Measurements from ENCODE around the gene SPATA32.

SPATA32 gene

DNA sequence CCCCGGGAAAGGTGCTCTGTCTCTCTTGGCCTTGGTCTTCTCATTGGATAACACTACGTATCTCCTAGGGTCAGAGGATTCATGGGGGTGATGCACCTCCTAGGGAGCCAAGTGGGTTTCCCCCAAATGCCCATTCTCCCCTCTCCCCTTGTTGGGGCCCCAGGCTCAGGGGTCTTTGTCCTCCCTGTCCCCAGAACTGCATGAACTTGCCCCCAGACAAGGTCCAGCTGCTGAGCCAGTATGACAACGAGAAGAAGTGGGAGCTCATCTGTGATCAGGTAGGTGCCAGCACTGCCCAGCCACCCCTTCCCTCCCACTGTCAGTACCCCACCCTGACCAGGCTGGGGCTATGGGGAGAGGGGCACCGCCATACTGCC, 31.5 kb downstream of the SPATA32 start:
- no peak for DNase-seq (ENCODE audit: low read depth, low spot score)

GRCh38 chr17:45229681-45230409, 32.0 kb downstream of the SPATA32 start:
- DNase-seq (ENCODE audit: low read depth, low spot score) = no peak

- peak; percentile 73 for DNase-seq (ENCODE audit: low read depth, low spot score)
Observed at GRCh38 chr17:45228763-45229539, 32.9 kb downstream of the SPATA32 start.

GRCh38 chr17:45227926-45228762, 33.8 kb downstream of the SPATA32 start:
- no peak for DNase-seq (ENCODE audit: low read depth, low spot score)

GRCh38 chr17:45227101-45227925, 34.6 kb downstream of the SPATA32 start:
- DNase-seq (ENCODE audit: low read depth, low spot score) = no peak

DNA sequence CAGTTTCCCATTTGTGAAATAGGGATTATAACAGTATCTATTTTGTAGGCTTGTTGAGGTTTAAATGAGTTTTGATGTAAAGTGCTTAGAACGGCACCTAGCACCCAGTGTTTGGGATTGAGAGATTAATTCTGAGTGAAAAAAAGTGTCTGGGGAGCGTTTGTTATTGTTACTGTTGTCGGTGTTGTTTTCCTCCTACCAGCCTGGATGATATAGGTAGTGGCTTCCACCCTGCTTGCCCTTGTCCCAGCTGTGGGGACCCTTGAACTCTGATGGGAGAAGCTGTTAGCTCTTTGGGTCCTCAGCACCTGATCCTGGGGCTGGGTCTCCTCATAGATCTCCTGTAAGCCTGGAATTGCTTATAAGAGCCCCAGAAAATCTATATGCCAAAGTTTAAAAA, 35.3 kb downstream of the SPATA32 start:
- no peak for DNase-seq (ENCODE audit: low read depth, low spot score)

GRCh38 chr17:45225964-45226530, 35.8 kb downstream of the SPATA32 start:
- no peak for DNase-seq (ENCODE audit: low read depth, low spot score)

GRCh38 chr17:45225051-45225700, 36.7 kb downstream of the SPATA32 start:
- no peak for DNase-seq (ENCODE audit: low read depth, low spot score)

DNA sequence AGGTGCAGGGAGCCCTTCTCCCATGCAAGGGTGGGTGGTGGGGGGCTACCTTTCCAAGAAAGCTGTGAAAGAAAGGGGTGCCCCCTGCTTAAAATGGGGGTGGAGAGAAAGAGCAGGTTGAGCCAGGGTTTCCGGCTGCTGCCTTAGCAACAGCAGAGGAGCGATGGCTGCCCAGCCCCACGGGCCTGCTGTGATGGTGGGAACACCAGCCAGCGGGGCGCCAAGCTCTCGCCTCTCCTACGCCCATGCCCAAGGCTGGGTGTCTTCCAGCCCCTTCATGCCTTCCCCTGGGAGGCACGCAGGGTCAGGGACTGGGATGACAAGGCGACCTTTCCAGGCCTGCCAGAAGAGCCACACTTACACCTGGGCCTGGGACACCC, 37.2 kb downstream of the SPATA32 start:
- DNase-seq (ENCODE audit: low read depth, low spot score) = no peak

DNA sequence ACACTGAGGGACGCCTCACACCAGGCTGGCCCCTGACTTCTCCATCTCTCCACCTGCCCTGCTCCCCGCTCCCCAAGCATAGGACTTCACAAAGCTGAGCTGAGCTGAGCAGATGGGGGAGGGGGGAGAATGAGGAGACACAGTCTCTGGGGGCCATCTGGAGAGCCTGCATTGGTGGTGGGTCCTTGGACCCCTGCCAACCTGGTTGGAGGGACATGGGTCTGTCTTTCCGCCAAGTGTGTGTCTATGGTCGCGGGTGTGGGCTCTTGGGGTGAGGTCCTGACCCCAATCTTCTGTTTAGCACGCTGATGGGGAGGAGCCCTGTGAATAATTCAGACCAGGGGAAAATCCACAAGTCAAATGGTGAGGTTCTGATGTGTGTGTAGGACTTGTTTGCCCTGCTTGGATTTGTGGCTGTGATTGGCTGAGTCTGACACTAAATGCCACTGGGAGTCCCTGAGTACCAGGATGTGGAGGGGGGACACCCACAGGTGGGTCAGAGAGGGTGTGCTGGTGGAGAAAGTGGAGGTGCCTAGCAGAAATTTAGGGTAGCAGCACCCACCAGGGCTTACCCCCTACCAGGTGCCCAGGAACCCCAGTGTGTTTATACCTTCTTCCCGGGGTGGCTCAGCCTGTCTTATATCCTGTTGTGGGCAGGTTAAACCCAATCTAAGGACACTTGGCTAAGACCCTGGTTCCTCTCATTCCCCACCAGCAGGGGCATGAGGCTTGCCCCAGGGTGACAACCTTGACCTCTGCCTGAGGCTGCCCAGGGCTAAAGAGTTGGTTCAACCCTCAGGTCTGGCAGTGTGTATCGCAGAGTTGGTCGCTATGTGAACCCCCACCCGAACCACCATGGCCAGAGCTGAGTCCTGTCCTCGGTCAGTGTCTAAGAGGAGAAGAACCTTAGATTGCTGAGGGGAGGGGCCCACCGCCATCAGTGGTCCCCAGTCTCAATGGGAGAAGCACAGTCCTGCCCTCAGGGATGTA, 38.1 kb downstream of the SPATA32 start:
- no peak for DNase-seq (ENCODE audit: low read depth, low spot score)

DNA sequence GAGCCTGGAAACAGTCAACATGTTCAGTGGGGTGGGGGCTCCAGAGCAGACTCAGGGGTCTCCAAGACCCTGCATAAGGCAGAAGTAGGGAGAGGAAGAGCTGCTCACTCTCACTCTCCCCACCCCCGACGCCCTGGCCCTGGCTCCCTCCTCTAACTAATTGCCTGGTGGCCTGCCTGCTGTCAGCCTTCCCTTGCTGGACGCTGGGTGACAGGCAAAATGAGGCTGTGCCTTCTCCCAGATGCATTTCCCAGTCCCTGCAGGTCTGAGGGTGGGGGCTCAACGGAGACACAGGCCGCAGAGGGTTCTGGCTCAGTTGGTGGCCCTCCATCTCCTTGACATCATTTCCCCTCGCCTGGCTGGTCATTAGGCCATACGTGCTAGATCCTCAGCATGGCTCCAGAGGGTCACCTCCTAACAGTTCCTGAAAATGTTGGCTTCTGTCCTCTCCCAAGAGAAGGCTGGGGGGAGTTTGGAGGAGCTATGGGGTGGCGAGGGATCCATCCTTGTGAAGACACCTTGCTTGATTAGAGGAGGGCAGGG, 38.8 kb downstream of the SPATA32 start:
- DNase-seq (ENCODE audit: low read depth, low spot score) = no peak

GRCh38 chr17:45222289-45222995, 39.5 kb downstream of the SPATA32 start:
- no peak for DNase-seq (ENCODE audit: low read depth, low spot score)

DNA sequence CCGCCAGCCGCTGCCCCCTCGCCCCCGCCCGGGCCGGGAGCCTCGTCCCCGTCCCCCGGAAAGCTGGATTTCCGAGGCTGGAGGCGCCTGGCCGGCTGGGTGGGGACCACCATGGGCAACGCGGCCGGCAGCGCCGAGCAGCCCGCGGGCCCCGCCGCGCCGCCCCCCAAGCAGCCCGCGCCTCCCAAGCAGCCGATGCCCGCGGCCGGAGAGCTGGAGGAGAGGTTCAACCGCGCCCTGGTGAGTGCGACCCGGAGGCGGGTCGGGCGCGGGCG, 39.9 kb downstream of the SPATA32 start:
- no peak for DNase-seq (ENCODE audit: low read depth, low spot score)

DNA sequence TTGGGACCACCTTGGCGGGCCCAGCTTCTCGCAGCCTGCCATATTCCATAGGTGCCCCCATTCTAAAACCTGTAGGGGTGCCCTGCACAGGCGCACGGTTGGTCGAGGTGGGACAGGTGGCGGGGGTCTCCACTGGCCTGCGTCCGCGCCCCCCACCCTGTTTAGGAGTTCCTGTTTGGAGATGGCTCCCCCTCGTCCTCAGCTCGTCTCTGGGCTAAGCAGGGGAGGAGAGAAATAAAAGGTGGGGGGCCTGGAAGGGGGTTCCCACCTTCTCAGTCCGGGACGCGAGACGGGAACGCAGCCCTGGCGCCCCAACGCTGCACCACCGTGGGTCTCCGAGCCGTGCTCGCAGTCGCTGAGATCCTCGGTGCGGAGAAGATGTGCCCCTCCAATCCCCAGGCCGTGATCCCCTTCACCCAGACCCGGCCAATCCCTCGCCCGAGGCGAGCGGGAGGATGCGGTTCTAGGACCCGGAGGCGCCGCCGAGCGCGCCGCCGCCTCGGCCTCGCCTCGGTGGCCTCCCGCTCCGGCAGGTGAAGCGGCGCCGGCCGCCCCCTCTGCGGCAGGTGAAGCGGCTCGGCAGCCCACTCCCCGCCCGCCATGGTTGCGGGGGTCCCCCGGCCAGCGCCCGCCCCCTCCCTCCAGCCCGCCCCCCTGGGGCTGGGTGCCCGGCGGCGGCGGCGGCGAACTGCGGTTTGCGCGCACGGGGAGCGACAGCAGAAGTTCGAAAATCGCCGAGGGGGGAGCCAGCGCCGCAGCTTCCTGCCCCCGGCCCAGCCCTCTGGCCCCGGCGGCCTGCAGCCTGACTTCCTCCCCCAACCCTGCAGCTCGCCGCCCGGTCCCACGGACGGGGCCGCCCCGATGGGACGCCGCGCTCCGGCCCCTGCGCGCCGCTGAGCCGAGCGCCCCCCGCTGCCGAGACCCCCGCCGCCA, 40.5 kb downstream of the SPATA32 start, which contains the start of gene FMNL1:
Gene FMNL1 (plus strand): TSS at position 805 of the 933 bp plus-strand sequence. CDS start 240 bp downstream, outside the sequence.
- DNase-seq (ENCODE audit: low read depth, low spot score) = peak; percentile 45

DNA sequence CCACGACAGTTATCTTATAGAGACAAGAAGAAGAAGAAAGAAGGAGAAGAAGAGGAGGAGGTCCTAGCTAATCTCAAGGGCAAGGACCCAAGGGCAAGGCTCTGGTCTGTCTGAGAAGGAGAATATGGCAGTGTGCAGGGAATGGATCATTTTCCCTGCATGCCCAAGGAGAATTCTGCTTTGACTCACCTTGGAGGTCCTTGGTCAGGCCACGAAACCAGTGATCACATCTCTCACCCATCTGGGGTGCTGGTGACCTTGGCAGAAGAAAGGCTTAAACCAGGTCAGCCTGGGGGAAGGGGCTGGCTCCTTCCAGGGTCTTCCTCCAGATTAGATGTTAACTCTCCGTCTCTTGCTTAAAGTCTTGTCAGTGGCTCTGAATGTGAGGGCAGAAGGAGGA, 41.8 kb downstream of the SPATA32 start:
- no peak for DNase-seq (ENCODE audit: low read depth, low spot score)

- DNase-seq (ENCODE audit: low read depth, low spot score) = peak; percentile 88
Observed at GRCh38 chr17:45218895-45219661, 42.8 kb downstream of the SPATA32 start.
